Lung (tissue), 12 donors: ENCODE results near the gene KLHL20. TPM values are rescaled to one million over a fixed set of nuclear protein-coding genes. Genes with fewer than 3 reads are reported as not detected.
"Not testable (repeated sequence)": the region's sequence is repeated elsewhere in the genome, so short reads cannot be mapped to it uniquely, and the experiment has no call there.

Source experiments
- ATAC-seq: fragments of 200-7000 bp; cut with Tn5 transposase; one replicate; pipeline ENCODE4 v1.9.1; 2020; ENCODE audit warnings: moderate number of reproducible peaks; ENCODE audit not compliant: insufficient read depth, low FRiP score
- DNase-seq, 3 donors: peaks; one replicate each; pipeline ENCODE4 v3.0.0-alpha.2; 2013 to 2017
- H3K27ac ChIP-seq, 2 donors: one replicate each; pipeline ENCODE4 v1.5.1; 2013; ENCODE audit warnings: mild to moderate bottlenecking in 2 of 2, moderate library complexity in 2 of 2, control low read depth in 1 of 2, inconsistent platforms in 1 of 2, low read depth in 1 of 2, low read length in 1 of 2
- H3K27me3 ChIP-seq, 3 donors: one replicate each; pipeline ENCODE4 v1.5.1; 2013; ENCODE audit warnings: low read length in 2 of 3; ENCODE audit not compliant: control insufficient read depth in 3 of 3, insufficient read depth in 3 of 3
- H3K36me3 ChIP-seq, 4 donors: one replicate each; pipeline ENCODE4 v1.5.1; 2013; ENCODE audit warnings: low read length in 4 of 4, mild to moderate bottlenecking in 1 of 4, moderate library complexity in 1 of 4; ENCODE audit not compliant: control insufficient read depth in 4 of 4, insufficient read depth in 4 of 4
- H3K4me1 ChIP-seq, 5 donors: one replicate each; pipeline ENCODE4 v1.5.1; 2013; ENCODE audit warnings: low read length in 5 of 5, mild to moderate bottlenecking in 2 of 5, moderate library complexity in 1 of 5; ENCODE audit not compliant: control insufficient read depth in 5 of 5, insufficient read depth in 5 of 5
- H3K4me3 ChIP-seq: one replicate; pipeline ENCODE4 v1.5.1; 2013; ENCODE audit warnings: mild to moderate bottlenecking, control low read depth, moderate library complexity
- H3K9ac ChIP-seq, 2 donors: one replicate each; pipeline ENCODE4 v1.5.1; 2013; ENCODE audit warnings: low read length in 2 of 2, control low read depth in 1 of 2; ENCODE audit not compliant: insufficient read depth in 1 of 2
- H3K9me3 ChIP-seq, 4 donors: one replicate each; pipeline ENCODE4 v1.5.1; 2013; ENCODE audit warnings: low read length in 3 of 4, mild to moderate bottlenecking in 1 of 4, moderate library complexity in 1 of 4; ENCODE audit not compliant: control insufficient read depth in 4 of 4, insufficient read depth in 3 of 4
- WGBS, 2 donors: extraction: QIAGEN DNeasy Blood & Tissue Kit; methylation state at CpG; one replicate each; pipeline ENCODE4 v1.1.7; 2013; 5-methylcytosine and 5-hydroxymethylcytosine counted together
- polyA plus RNA-seq, 2 donors: library from polyadenylated mRNA; stranded (reverse); fragments of 200-250 nt; gene quantifications; one replicate each; pipeline ENCODE4 v1.2.1, GENCODE V29; 2013
- total RNA-seq, 2 donors: library from RNA; depleted of rRNA in 1 of 2; stranded (reverse); fragments of >200 nt in 1 of 2; gene quantifications; one replicate each; pipeline ENCODE4 v1.2.1, GENCODE V29; 2014 to 2021
- TF ChIP-seq, protein P1 (sequence below): IDR thresholded peaks from 2 replicates; pipeline ENCODE4 v1.5.1; 2012; ENCODE audit warnings: mild to moderate bottlenecking; ENCODE audit errors: control extremely low read depth, extremely low read depth
- donor health status: control.
- donor health status: control.
- donor health status: Bipolar disorder and iron deficiency.
- donor health status: healthy.
- donor health status: DM: yes; HTN: yes; CAD: no.

The KLHL20 gene
- total and polyA plus RNA-seq, 4 donors: 5.8 to 38.4 (median 17.2) TPM

DNA sequence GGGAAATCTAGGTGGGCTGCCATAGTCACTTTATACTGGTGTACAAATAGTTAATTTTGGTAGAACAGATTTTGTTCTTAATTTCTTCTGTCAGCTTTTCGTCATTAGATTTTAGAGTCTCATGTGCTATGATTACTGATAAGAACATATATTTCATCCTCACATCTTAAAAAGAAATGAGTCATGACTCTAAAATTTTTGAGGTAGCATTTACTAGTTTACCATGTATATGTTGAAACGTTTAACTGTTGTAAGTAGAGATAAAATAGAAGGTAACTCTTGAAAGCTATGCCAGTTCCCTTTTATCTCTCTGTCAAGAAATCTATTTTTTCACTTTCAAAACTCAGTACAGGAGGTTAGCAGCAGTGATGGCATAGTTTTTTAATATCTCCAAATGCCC lies 53.4 kb downstream of the KLHL20 start:
- no peaks in the 10 kb centered on the region for H3K9me3 ChIP-seq
- H3K4me1 ChIP-seq: no peaks in the 10 kb centered on the region
- ATAC-seq: no peak
- no peak overlapping the region for H3K27ac ChIP-seq
- H3K9ac ChIP-seq: no peak overlapping the region
- 77 to 94% methylated on average over 2 of the region's 2 CpGs for WGBS, 2 donors
- DNase-seq: no peak
- TF ChIP-seq, protein P1, sequence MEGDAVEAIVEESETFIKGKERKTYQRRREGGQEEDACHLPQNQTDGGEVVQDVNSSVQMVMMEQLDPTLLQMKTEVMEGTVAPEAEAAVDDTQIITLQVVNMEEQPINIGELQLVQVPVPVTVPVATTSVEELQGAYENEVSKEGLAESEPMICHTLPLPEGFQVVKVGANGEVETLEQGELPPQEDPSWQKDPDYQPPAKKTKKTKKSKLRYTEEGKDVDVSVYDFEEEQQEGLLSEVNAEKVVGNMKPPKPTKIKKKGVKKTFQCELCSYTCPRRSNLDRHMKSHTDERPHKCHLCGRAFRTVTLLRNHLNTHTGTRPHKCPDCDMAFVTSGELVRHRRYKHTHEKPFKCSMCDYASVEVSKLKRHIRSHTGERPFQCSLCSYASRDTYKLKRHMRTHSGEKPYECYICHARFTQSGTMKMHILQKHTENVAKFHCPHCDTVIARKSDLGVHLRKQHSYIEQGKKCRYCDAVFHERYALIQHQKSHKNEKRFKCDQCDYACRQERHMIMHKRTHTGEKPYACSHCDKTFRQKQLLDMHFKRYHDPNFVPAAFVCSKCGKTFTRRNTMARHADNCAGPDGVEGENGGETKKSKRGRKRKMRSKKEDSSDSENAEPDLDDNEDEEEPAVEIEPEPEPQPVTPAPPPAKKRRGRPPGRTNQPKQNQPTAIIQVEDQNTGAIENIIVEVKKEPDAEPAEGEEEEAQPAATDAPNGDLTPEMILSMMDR: no peak
- peaks cover 3 to 16% (median 5%) of the 10 kb centered on the region in 4 donors for H3K36me3 ChIP-seq
- H3K4me3 ChIP-seq: no peak overlapping the region
- H3K27me3 ChIP-seq: no peaks in the 10 kb centered on the region

DNA sequence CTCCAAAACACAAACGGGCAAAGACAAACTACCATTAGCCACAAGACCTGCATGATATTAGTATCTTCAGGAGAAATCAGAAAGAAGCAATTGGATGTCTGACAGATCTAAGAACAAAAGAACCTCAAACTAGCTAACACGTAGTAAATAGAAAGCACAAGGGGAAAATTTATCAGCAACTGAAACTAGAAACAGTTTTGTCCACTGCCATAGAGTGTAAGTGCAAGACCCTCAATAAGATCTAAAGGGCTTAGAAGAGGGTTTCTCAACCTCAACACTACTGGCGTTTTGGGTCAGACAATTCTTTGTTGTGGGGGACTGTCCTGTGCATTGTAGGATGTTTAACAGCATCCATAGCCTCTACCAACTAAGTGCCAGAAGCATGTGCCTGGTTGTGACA lies 54.0 kb downstream of the KLHL20 start:
- no peak overlapping the region for H3K4me3 ChIP-seq
- H3K27ac ChIP-seq: no peak overlapping the region
- no peaks in the 10 kb centered on the region for H3K9me3 ChIP-seq
- TF ChIP-seq, protein P1: no peak
- DNase-seq (no peak), ATAC-seq (no peak)
- H3K27me3 ChIP-seq: no peaks in the 10 kb centered on the region
- peaks cover 3 to 16% (median 5%) of the 10 kb centered on the region in 4 donors for H3K36me3 ChIP-seq
- H3K9ac ChIP-seq: no peak overlapping the region
- WGBS, 2 donors: 94 to 96% methylated on average over 3 of the region's 3 CpGs
- H3K4me1 ChIP-seq: no peaks in the 10 kb centered on the region

DNA sequence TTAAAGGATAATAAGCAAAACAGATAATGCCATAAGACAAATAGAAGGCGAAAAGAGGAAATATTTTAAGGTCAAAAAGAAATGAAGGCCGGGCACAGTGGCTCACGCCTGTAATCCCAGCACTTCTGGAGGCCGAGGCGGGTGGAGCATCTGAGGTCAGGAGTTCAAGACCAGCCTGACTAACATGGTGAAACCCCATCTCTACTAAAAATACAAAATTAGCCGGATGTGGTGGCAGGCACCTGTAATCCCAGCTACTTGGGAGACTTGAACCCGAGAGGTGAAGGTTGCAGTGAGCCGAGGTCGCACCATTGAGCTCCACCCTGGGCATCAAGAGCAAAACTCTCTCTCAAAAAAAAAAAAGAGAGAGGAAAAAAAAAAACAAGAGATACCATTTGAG lies 55.5 kb downstream of the KLHL20 start:
- H3K27ac ChIP-seq, H3K4me1 ChIP-seq, ATAC-seq, H3K27me3 ChIP-seq, H3K4me3 ChIP-seq, H3K9ac ChIP-seq, H3K9me3 ChIP-seq, DNase-seq: not testable (repeated sequence)
- WGBS, 2 donors: 93 to 97% methylated on average over 9 of the region's 9 CpGs
- peaks cover 9 to 21% (median 14%) of the 10 kb centered on the region in 4 donors for H3K36me3 ChIP-seq

GRCh38 chr1:173771560-173771959 lies 56.8 kb downstream of the KLHL20 start:
- no peak for DNase-seq
- Histone ChIP-seq H3K9me3 (peaks cover 0 to 3% (median 0%) of the 10 kb centered on the region in 4 donors), H3K4me1 (no peaks in the 10 kb centered on the region), H3K36me3 (peaks cover 11 to 26% (median 22%) of the 10 kb centered on the region in 4 donors), H3K27me3 (no peaks in the 10 kb centered on the region), H3K9ac (no peak overlapping the region), H3K4me3 (no peak overlapping the region), H3K27ac (no peak overlapping the region)
- TF ChIP-seq, protein P1: no peak
- 98 to 100% methylated on average over 1 of the region's 1 CpG for WGBS, 2 donors
- no peak for ATAC-seq
